HepG2 (cell line): Measurements from ENCODE around the gene IL18. TPM values are rescaled to one million over a fixed set of nuclear protein-coding genes. Genes with fewer than 3 reads are reported as not detected.

ENCODE experiments used
- ATF3 ChIP-seq: sonication (generic); formaldehyde crosslinking; IDR thresholded peaks from 2 replicates; pipeline ENCODE4 v1.4.0; 2020; ENCODE audit warnings: missing genetic modification reagents
- CEBPB ChIP-seq: IDR thresholded peaks from 2 replicates; pipeline ENCODE4 v1.6.1; 2011; ENCODE audit warnings: low read depth, low read length, improper control_type of control experiment, borderline replicate concordance
- CEBPG ChIP-seq: IDR thresholded peaks from 2 replicates; pipeline ENCODE4 v1.6.1; 2016
- FLYWCH1 ChIP-seq: sonication (generic); formaldehyde crosslinking; IDR thresholded peaks from 2 replicates; pipeline ENCODE4 v1.8.1; 2023; ENCODE audit warnings: mild to moderate bottlenecking, missing genetic modification reagents
- HINFP ChIP-seq: sonication (generic); formaldehyde crosslinking; IDR thresholded peaks from 2 replicates; pipeline ENCODE4 v1.4.0; 2020; ENCODE audit warnings: low read depth, mild to moderate bottlenecking, missing genetic modification reagents
- HMG20A ChIP-seq: IDR thresholded peaks from 2 replicates; pipeline ENCODE4 v1.6.1; 2016; ENCODE audit warnings: borderline replicate concordance
- HNF4G ChIP-seq, 2 experiments: sonication (generic) in 1 of 2; formaldehyde crosslinking in 1 of 2; IDR thresholded peaks; 2 replicates each; pipeline versions ENCODE4 v1.4.0 to v1.6.1; 2011 to 2020; ENCODE audit warnings: borderline replicate concordance in 2 of 2, low read depth in 2 of 2, mild to moderate bottlenecking in 2 of 2, low read length in 1 of 2, missing genetic modification reagents in 1 of 2, moderate library complexity in 1 of 2
- HOMEZ ChIP-seq: IDR thresholded peaks from 2 replicates; pipeline ENCODE4 v1.6.1; 2016; ENCODE audit warnings: low read depth
- KLF6 ChIP-seq: IDR thresholded peaks from 2 replicates; pipeline ENCODE4 v1.8.0; 2016; ENCODE audit warnings: missing biosample characterization, missing genetic modification reagents
- MAFF ChIP-seq: IDR thresholded peaks from 2 replicates; pipeline ENCODE4 v1.6.1; 2011; ENCODE audit warnings: low read depth, low read length, improper control_type of control experiment
- NR2F1 ChIP-seq, 2 experiments: fragments of 450-650 bp in 1 of 2; formaldehyde crosslinking in 1 of 2; IDR thresholded peaks; 2 replicates each; pipeline versions ENCODE4 v1.5.0 to v1.6.1; 2016 to 2020; ENCODE audit warnings: mild to moderate bottlenecking in 1 of 2, missing compliant biosample characterization in 1 of 2, missing genetic modification reagents in 1 of 2, moderate library complexity in 1 of 2
- NR3C1 ChIP-seq: sonication (generic); formaldehyde crosslinking; IDR thresholded peaks from 2 replicates; pipeline ENCODE4 v1.4.0; 2020; ENCODE audit warnings: missing genetic modification reagents
- TFDP1 ChIP-seq: IDR thresholded peaks from 2 replicates; pipeline ENCODE4 v1.6.1; 2016; ENCODE audit warnings: missing compliant biosample characterization, missing genetic modification reagents, borderline replicate concordance
- ZNF143 ChIP-seq: sonication (generic); formaldehyde crosslinking; IDR thresholded peaks from 2 replicates; pipeline ENCODE4 v1.4.0; 2020; ENCODE audit warnings: missing genetic modification reagents
- ZNF276 ChIP-seq: sonication (generic); formaldehyde crosslinking; IDR thresholded peaks from 2 replicates; pipeline ENCODE4 v1.4.0; 2020; ENCODE audit warnings: mild to moderate bottlenecking, low read depth, missing genetic modification reagents
- ZNF609 ChIP-seq: sonication (generic); formaldehyde crosslinking; IDR thresholded peaks from 2 replicates; pipeline ENCODE4 v1.4.0; 2020; ENCODE audit warnings: mild to moderate bottlenecking, missing genetic modification reagents, borderline replicate concordance
- polyA plus RNA-seq, 8 experiments: library from polyadenylated mRNA; depleted of rRNA in 3 of 8; stranded (reverse) in 7 of 8; unstranded in 1 of 8; fragments of >200 nt; fragmentation: Illumina TruSeq in 4 of 8; extraction: Trizol in 4 of 8; gene quantifications; 2 replicates each; pipeline versions ENCODE4 v1.2.1 to v1.2.3, GENCODE V29; 2011 to 2016; ENCODE audit warnings: low read depth in 4 of 8, missing spikeins in 1 of 8, mixed read lengths in 1 of 8; ENCODE audit not compliant: insufficient read depth in 1 of 8
- total RNA-seq, 5 experiments: library from RNA; depleted of rRNA; stranded (reverse); fragments of >200 nt; fragmentation: Illumina TruSeq; extraction: Trizol; gene quantifications; 2 replicates each; pipeline ENCODE4 v1.2.3, GENCODE V29; 2016; ENCODE audit warnings: low read depth in 1 of 5

Gene IL18
- total and polyA plus RNA-seq, 2 of the 13 experiments (the other 11 are each of a cell fraction or from before 2014, with no cell fraction given), result 0.89 to 2.7 TPM

- no peak for TF ChIP-seq ZNF276 (CRISPR knock-in tag)
- no peak for TF ChIP-seq FLYWCH1 (CRISPR knock-in tag)
- TF ChIP-seq HNF4G (IDR thresholded peaks at IDR 0.05; ENCODE audit: borderline replicate concordance, low read depth, low read length), result no peak
- no peak for TF ChIP-seq HNF4G (CRISPR knock-in tag; IDR thresholded peaks at IDR 0.05; ENCODE audit: borderline replicate concordance, low read depth)
- peak; percentile 83 for TF ChIP-seq CEBPB
- TF ChIP-seq KLF6 (CRISPR knock-in tag), result no peak
- TF ChIP-seq ZNF143 (CRISPR knock-in tag), result no peak
- TF ChIP-seq CEBPG (CRISPR knock-in tag), result no peak; the same call in 1 of the 2 replicates
- TF ChIP-seq HINFP (CRISPR knock-in tag), result no peak
- TF ChIP-seq HMG20A (CRISPR knock-in tag), result peak; percentile 62; the same call in 1 of the 2 replicates
- no peak for TF ChIP-seq NR3C1 (CRISPR knock-in tag)
- TF ChIP-seq MAFF, result peak; percentile 88
- no peak for TF ChIP-seq ZNF609
- no peak for TF ChIP-seq TFDP1
- TF ChIP-seq ATF3, result peak; percentile 55
- no peak for TF ChIP-seq HOMEZ (CRISPR knock-in tag)
- peak in 1 of 2 experiments; percentile 21; a peak in 1 of 4 replicates for TF ChIP-seq NR2F1 (CRISPR knock-in tag; IDR thresholded peaks at IDR 0.05)
Measured at GRCh38 chr11:112156956-112157766, 6.7 kb downstream of the IL18 start (continued).
